HEK293 (cell line): ENCODE results near the gene PLP2.

Experiments
- CTCF ChIA-PET: fragments of 350-600 bp; formaldehyde crosslinking; extraction: SDS; loops from one replicate; lab custom pipeline; 2021; ENCODE audit warnings: antibody characterized with exemption; lab: Yijun Ruan, JAX
- POLR2A ChIA-PET: fragments of 300-600 bp; formaldehyde crosslinking; extraction: SDS; loops from one replicate; lab custom pipeline; 2020; ENCODE audit warnings: antibody characterized with exemption, inconsistent platforms; lab: Yijun Ruan, JAX
- H3K27ac ChIP-seq: fragments of 200-500 bp; sonication (Bioruptor generic); 2 replicates; pipeline ENCODE4 v1.5.1; 2014; ENCODE audit warnings: low read depth, low read length, control low read depth, inconsistent platforms; ENCODE audit errors: extremely low read depth
- H3K36me3 ChIP-seq, 2 experiments: fragments of 200-500 bp in 1 of 2; sonication (Bioruptor generic) in 1 of 2; 1 replicate in 1 of 2; 2 replicates in 1 of 2; pipeline ENCODE4 v1.5.1; 2014 to 2017; ENCODE audit warnings: inconsistent platforms in 2 of 2, low read length in 2 of 2; ENCODE audit not compliant: control insufficient read depth in 2 of 2, insufficient read depth in 1 of 2
- H3K4me1 ChIP-seq: fragments of 200-500 bp; sonication (Bioruptor generic); 2 replicates; pipeline ENCODE4 v1.5.1; 2014; ENCODE audit warnings: mild to moderate bottlenecking, low read length, inconsistent platforms; ENCODE audit not compliant: control insufficient read depth, insufficient read depth
- H3K4me3 ChIP-seq: 2 replicates; pipeline ENCODE4 v1.5.1; 2011; ENCODE audit warnings: low read depth, mild to moderate bottlenecking, control low read depth, low read length, moderate library complexity
- H3K9me3 ChIP-seq: fragments of 200-500 bp; sonication (Bioruptor generic); 2 replicates; pipeline ENCODE4 v1.5.1; 2014; ENCODE audit warnings: low read depth, low read length, inconsistent platforms; ENCODE audit not compliant: control insufficient read depth, insufficient read depth
- GLIS1 ChIP-seq: fragments of 450-650 bp; formaldehyde crosslinking; IDR thresholded peaks from 2 replicates; pipeline ENCODE4 v1.5.1; 2016; ENCODE audit warnings: missing biosample characterization, missing genetic modification characterization
- HOXA7 ChIP-seq: sonication (generic); formaldehyde crosslinking; IDR thresholded peaks from 2 replicates; pipeline ENCODE4 v1.8.1; 2022; ENCODE audit warnings: missing genetic modification reagents, borderline replicate concordance
- KLF1 ChIP-seq: fragments of 450-650 bp; formaldehyde crosslinking; IDR thresholded peaks from 2 replicates; pipeline ENCODE4 v1.5.1; 2016; ENCODE audit warnings: missing biosample characterization, missing genetic modification characterization
- KLF10 ChIP-seq: fragments of 450-650 bp; IDR thresholded peaks from 2 replicates; pipeline ENCODE4 v1.5.1; 2018; ENCODE audit warnings: missing biosample characterization, mild to moderate bottlenecking, missing genetic modification characterization
- KLF8 ChIP-seq: fragments of 450-650 bp; formaldehyde crosslinking; IDR thresholded peaks from 2 replicates; pipeline ENCODE4 v1.5.1; 2016; ENCODE audit warnings: missing biosample characterization, missing genetic modification characterization
- KLF9 ChIP-seq: fragments of 450-650 bp; formaldehyde crosslinking; IDR thresholded peaks from 2 replicates; pipeline ENCODE4 v1.5.1; 2016; ENCODE audit warnings: missing biosample characterization, missing genetic modification characterization, low read depth
- OSR2 ChIP-seq: fragments of 450-650 bp; formaldehyde crosslinking; IDR thresholded peaks from 2 replicates; pipeline ENCODE4 v1.5.1; 2016; ENCODE audit warnings: missing biosample characterization, missing genetic modification characterization
- ZFHX2 ChIP-seq: fragments of 450-650 bp; formaldehyde crosslinking; conservative IDR thresholded peaks from 2 replicates; pipeline ENCODE4 v1.5.1; 2016; ENCODE audit warnings: missing biosample characterization, missing genetic modification characterization
- ZFP69B ChIP-seq: fragments of 450-650 bp; formaldehyde crosslinking; IDR thresholded peaks from 2 replicates; pipeline ENCODE4 v1.5.1; 2016; ENCODE audit warnings: missing biosample characterization, missing genetic modification characterization
- ZIC2 ChIP-seq: fragments of 450-650 bp; formaldehyde crosslinking; IDR thresholded peaks from 2 replicates; pipeline ENCODE4 v1.5.1; 2016; ENCODE audit warnings: missing biosample characterization, missing genetic modification characterization
- ZNF140 ChIP-seq: fragments of 450-650 bp; formaldehyde crosslinking; IDR thresholded peaks from 2 replicates; pipeline ENCODE4 v1.5.1; 2016; ENCODE audit warnings: missing biosample characterization, missing genetic modification characterization
- ZNF23 ChIP-seq: fragments of 450-650 bp; formaldehyde crosslinking; IDR thresholded peaks from 2 replicates; pipeline ENCODE4 v1.5.1; 2016; ENCODE audit warnings: missing biosample characterization, missing genetic modification characterization, borderline replicate concordance
- ZNF324 ChIP-seq: fragments of 450-650 bp; formaldehyde crosslinking; IDR thresholded peaks from 2 replicates; pipeline ENCODE4 v1.5.1; 2016; ENCODE audit warnings: missing biosample characterization, missing genetic modification characterization
- ZNF404 ChIP-seq: fragments of 450-650 bp; formaldehyde crosslinking; IDR thresholded peaks from 2 replicates; pipeline ENCODE4 v1.5.1; 2017; ENCODE audit warnings: missing biosample characterization, missing genetic modification characterization
- ZNF416 ChIP-seq: fragments of 450-650 bp; formaldehyde crosslinking; IDR thresholded peaks from 2 replicates; pipeline ENCODE4 v1.5.1; 2016; ENCODE audit warnings: missing biosample characterization, missing genetic modification characterization
- ZNF600 ChIP-seq: fragments of 450-650 bp; formaldehyde crosslinking; IDR thresholded peaks from 2 replicates; pipeline ENCODE4 v1.5.1; 2016; ENCODE audit warnings: missing biosample characterization, missing genetic modification characterization
- ZNF76 ChIP-seq: fragments of 450-650 bp; formaldehyde crosslinking; IDR thresholded peaks from 2 replicates; pipeline ENCODE4; 2016; ENCODE audit warnings: low read depth, missing biosample characterization, missing genetic modification characterization, borderline replicate concordance
- ZXDB ChIP-seq: fragments of 450-650 bp; formaldehyde crosslinking; IDR thresholded peaks from 2 replicates; pipeline ENCODE4 v1.5.1; 2016; ENCODE audit warnings: missing biosample characterization, missing genetic modification characterization
- TF ChIP-seq, protein P1 (sequence below): fragments of 450-650 bp; formaldehyde crosslinking; IDR thresholded peaks from 2 replicates; pipeline ENCODE4 v1.5.1; 2017; ENCODE audit warnings: missing biosample characterization, missing genetic modification characterization
- TF ChIP-seq, protein P2 (sequence below): fragments of 450-650 bp; formaldehyde crosslinking; conservative IDR thresholded peaks from 2 replicates; pipeline ENCODE4 v1.5.1; 2016; ENCODE audit warnings: low read depth, missing biosample characterization, missing genetic modification characterization
- TF ChIP-seq, protein P3 (sequence below): fragments of 450-650 bp; formaldehyde crosslinking; IDR thresholded peaks from 2 replicates; pipeline ENCODE4 v1.5.1; 2016; ENCODE audit warnings: missing biosample characterization, missing genetic modification characterization
- TF ChIP-seq, protein P4 (sequence below): fragments of 450-650 bp; formaldehyde crosslinking; optimal IDR thresholded peaks from 2 replicates; pipeline ENCODE3; 2016; ENCODE audit warnings: missing biosample characterization, mild to moderate bottlenecking, missing genetic modification characterization
- TF ChIP-seq, protein P5 (sequence below): fragments of 450-650 bp; formaldehyde crosslinking; IDR thresholded peaks from 2 replicates; pipeline ENCODE4 v1.5.1; 2016; ENCODE audit warnings: missing biosample characterization, missing genetic modification characterization

PLP2 gene

DNA sequence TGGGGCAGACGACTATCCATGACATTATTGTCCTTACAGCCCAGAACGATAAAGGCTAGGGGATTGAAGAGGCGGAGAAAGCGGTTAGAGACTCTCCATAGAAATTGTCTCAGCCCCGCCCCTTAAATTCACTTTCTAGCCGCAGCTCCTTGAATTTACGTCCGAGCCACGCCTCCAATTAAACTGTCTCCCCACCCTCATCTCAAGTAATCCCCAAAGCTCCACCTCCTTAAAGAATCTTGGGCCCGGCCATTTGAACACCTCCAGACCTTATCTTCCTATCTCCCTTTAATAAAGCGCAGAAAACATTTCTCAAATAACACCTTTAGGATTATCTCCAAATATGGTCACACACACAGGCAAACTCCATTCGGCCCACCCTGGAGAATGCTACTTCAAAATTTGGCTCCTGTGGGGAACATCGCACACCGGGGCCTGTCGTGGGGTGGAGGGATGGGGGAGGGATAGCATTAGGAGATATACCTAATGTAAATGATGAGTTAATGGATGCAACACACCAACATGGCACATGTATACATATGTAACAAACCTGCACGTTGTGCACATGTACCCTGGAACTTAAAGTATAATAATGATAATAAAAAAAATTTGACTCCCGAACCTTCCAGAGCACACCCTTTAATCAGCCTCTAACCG is 16.3 kb upstream of the PLP2 start (continued):
- TF ChIP-seq, protein P1, sequence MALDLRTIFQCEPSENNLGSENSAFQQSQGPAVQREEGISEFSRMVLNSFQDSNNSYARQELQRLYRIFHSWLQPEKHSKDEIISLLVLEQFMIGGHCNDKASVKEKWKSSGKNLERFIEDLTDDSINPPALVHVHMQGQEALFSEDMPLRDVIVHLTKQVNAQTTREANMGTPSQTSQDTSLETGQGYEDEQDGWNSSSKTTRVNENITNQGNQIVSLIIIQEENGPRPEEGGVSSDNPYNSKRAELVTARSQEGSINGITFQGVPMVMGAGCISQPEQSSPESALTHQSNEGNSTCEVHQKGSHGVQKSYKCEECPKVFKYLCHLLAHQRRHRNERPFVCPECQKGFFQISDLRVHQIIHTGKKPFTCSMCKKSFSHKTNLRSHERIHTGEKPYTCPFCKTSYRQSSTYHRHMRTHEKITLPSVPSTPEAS (tag by site-specific recombination) = peak; percentile 68
- TF ChIP-seq, protein P2, sequence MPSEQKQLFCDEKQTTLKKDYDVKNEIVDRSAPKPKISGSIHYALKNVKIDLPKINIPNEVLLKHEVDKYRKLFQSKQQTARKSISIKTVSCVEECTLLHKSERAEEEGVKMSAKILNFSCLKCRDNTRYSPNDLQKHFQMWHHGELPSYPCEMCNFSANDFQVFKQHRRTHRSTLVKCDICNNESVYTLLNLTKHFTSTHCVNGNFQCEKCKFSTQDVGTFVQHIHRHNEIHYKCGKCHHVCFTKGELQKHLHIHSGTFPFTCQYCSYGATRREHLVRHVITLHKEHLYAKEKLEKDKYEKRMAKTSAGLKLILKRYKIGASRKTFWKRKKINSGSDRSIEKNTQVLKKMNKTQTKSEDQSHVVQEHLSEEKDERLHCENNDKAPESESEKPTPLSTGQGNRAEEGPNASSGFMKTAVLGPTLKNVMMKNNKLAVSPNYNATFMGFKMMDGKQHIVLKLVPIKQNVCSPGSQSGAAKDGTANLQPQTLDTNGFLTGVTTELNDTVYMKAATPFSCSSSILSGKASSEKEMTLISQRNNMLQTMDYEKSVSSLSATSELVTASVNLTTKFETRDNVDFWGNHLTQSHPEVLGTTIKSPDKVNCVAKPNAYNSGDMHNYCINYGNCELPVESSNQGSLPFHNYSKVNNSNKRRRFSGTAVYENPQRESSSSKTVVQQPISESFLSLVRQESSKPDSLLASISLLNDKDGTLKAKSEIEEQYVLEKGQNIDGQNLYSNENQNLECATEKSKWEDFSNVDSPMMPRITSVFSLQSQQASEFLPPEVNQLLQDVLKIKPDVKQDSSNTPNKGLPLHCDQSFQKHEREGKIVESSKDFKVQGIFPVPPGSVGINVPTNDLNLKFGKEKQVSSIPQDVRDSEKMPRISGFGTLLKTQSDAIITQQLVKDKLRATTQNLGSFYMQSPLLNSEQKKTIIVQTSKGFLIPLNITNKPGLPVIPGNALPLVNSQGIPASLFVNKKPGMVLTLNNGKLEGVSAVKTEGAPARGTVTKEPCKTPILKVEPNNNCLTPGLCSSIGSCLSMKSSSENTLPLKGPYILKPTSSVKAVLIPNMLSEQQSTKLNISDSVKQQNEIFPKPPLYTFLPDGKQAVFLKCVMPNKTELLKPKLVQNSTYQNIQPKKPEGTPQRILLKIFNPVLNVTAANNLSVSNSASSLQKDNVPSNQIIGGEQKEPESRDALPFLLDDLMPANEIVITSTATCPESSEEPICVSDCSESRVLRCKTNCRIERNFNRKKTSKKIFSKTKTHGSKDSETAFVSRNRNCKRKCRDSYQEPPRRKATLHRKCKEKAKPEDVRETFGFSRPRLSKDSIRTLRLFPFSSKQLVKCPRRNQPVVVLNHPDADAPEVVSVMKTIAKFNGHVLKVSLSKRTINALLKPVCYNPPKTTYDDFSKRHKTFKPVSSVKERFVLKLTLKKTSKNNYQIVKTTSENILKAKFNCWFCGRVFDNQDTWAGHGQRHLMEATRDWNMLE (tag by site-specific recombination) = 0 out of 2 replicates have a peak, but pooled peaks have one; percentile 11
- TF ChIP-seq ZFHX2 (no peak), ZFP69B (tag by site-specific recombination) (peak; percentile 60; the same call in 1 of the 2 replicates), KLF9 (tag by site-specific recombination) (peak; percentile 14; the same call in 1 of the 2 replicates), ZNF416 (tag by site-specific recombination) (no peak), ZNF140 (tag by site-specific recombination) (no peak)
- TF ChIP-seq, protein P3, sequence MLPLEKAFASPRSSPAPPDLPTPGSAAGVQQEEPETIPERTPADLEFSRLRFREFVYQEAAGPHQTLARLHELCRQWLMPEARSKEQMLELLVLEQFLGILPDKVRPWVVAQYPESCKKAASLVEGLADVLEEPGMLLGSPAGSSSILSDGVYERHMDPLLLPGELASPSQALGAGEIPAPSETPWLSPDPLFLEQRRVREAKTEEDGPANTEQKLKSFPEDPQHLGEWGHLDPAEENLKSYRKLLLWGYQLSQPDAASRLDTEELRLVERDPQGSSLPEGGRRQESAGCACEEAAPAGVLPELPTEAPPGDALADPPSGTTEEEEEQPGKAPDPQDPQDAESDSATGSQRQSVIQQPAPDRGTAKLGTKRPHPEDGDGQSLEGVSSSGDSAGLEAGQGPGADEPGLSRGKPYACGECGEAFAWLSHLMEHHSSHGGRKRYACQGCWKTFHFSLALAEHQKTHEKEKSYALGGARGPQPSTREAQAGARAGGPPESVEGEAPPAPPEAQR = no peak

DNA sequence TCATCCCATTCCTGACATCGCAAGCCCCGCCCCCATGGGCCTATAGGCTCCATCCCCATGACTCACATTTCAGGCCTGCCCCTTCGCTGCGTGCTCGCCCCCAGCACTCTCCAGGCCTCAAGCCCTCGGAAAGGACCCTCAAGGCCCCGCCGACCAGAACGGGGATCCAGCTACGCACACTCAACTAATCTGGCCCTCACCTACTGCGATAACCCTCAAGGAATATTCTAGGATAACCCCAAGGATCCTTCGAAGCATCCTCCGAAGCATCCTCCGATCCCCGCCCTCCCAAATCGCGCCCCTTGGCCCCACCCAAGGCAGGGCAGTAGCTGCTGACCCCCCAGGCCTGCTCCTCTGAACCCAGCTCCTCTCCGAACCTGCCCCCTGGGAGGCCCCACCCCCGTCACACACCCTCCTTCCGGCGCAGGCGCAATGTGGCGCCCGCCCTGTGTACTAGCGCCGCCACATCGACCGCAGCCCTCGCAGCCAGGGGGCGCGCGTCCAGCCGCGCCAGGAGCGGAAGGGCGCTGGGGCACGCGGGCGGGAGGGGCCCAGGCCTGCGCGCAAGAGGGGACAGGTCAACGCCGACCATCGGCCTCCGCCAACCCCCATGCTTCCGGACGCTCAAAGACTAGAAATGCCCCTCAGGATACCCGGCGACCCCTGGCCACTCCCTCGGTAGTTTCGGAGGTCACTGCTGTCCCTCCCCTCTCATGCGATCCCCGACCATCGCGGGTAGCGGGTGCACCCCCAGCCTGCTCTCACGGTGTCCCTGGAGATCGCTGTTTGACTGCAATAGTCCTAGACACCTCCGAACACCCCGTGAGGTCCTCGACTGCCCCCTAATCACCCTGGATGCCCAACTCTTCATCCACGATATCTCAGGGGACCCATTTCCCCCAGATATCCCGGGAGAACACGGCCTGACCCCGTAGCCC is 15.5 kb upstream of the PLP2 start:
- H3K4me1 ChIP-seq = no peaks in the 10 kb centered on the region
- H3K36me3 ChIP-seq = no peaks in the 10 kb centered on the region
- H3K27ac ChIP-seq = peak overlapping the region; percentile 79
- ChIA-PET CTCF (interaction anchor here (0.5 to 1.8 kb wide), 16 partner anchors 9 to 1020 kb away, joined by 3 to 14 read pairs (median 4); partner anchors contain the start of gene GPKOW), POLR2A (interaction anchor here (0.6 to 1.0 kb wide), 5 partner anchors 10 to 35 kb away, joined by 3 to 10 read pairs (median 5); partner anchors contain the start of gene PLP2)
- no peaks in the 10 kb centered on the region for H3K9me3 ChIP-seq
- H3K4me3 ChIP-seq = peak overlapping the region; percentile 42
- TF ChIP-seq ZNF76 (peak; percentile 61; the same call in 1 of the 2 replicates), KLF10 (peak; percentile 91), ZNF324 (tag by site-specific recombination) (peak; percentile 66; the same call in 1 of the 2 replicates), ZXDB (tag by site-specific recombination) (peak; percentile 87), KLF8 (tag by site-specific recombination) (peak; percentile 90), KLF1 (tag by site-specific recombination) (peak; percentile 83), ZNF404 (no peak), ZIC2 (tag by site-specific recombination) (peak; percentile 71), ZNF600 (tag by site-specific recombination) (0 out of 2 replicates have a peak, but pooled peaks have one; percentile 12), ZNF23 (no peak), GLIS1 (peak; percentile 90), HOXA7 (CRISPR knock-in tag) (no peak), OSR2 (peak; percentile 56; the same call in 1 of the 2 replicates)
- TF ChIP-seq, protein P4, sequence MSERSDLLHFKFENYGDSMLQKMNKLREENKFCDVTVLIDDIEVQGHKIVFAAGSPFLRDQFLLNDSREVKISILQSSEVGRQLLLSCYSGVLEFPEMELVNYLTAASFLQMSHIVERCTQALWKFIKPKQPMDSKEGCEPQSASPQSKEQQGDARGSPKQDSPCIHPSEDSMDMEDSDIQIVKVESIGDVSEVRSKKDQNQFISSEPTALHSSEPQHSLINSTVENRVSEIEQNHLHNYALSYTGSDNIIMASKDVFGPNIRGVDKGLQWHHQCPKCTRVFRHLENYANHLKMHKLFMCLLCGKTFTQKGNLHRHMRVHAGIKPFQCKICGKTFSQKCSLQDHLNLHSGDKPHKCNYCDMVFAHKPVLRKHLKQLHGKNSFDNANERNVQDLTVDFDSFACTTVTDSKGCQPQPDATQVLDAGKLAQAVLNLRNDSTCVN (tag by site-specific recombination) = peak; percentile 84
- TF ChIP-seq, protein P5, sequence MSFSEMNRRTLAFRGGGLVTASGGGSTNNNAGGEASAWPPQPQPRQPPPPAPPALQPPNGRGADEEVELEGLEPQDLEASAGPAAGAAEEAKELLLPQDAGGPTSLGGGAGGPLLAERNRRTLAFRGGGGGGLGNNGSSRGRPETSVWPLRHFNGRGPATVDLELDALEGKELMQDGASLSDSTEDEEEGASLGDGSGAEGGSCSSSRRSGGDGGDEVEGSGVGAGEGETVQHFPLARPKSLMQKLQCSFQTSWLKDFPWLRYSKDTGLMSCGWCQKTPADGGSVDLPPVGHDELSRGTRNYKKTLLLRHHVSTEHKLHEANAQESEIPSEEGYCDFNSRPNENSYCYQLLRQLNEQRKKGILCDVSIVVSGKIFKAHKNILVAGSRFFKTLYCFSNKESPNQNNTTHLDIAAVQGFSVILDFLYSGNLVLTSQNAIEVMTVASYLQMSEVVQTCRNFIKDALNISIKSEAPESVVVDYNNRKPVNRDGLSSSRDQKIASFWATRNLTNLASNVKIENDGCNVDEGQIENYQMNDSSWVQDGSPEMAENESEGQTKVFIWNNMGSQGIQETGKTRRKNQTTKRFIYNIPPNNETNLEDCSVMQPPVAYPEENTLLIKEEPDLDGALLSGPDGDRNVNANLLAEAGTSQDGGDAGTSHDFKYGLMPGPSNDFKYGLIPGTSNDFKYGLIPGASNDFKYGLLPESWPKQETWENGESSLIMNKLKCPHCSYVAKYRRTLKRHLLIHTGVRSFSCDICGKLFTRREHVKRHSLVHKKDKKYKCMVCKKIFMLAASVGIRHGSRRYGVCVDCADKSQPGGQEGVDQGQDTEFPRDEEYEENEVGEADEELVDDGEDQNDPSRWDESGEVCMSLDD = 0 out of 2 replicates have a peak, but pooled peaks have one; percentile 61
